GM19397 (cell line): ENCODE results near the gene DIP2A.
"Not testable (repeated sequence)": the region's sequence is repeated elsewhere in the genome, so short reads cannot be mapped to it uniquely, and the experiment has no call there.

Experiments
- ATAC-seq: cut with Tn5 transposase; IDR thresholded peaks from one replicate; pipeline ENCODE4 v1.9.1; 2021; ENCODE audit warnings: mild to moderate bottlenecking, moderate library complexity; ENCODE audit not compliant: unreplicated experiment

The DIP2A gene

DNA sequence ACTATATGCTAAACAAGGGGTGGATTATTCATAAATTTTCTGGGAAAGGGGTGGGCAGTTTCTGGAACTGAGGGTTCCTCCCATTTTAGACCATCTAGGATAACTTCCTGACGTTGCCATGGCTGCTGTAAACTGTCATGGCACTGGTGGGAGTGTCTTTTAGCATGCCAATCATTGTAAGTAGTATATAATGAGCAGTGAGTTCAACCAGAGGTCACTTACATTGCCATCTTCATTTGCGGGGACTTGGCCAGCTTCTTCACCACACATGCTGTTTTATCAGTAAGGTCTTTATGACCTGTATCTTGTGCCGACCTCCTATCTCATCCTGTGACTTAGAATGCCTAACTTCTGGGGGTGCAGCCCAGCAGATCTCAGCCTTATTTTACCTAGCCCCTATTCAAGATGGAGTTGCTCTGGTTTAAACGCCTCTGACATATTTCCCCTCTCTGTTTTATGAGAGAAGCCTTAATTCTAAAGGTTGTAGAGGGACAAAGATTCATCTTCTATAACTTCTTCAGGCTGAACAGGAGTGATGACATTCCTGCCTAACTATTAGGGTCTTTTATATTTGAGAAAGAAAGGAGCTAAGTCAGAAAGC, 60.4 kb downstream of the DIP2A start:
- no peak for ATAC-seq

DNA sequence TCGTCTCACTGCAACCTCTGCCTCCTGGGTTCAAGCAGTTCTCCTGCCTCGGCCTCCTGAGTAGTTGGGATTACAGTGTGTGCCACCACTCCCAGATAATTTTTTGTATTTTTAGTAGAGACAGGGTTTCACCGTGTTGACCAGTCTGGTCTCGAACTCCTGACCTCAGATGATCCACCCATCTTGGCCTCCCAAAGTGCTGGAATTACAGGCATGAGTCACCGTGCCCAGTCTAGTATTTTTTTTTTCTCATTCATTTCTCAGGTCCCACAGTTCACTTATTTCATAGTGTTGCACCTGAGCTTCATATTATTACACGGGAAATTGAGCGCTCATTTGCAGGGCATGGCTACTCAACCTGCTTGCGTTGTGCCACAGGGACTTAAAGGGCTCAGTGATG, 68.7 kb downstream of the DIP2A start:
- not testable (repeated sequence) for ATAC-seq

DNA sequence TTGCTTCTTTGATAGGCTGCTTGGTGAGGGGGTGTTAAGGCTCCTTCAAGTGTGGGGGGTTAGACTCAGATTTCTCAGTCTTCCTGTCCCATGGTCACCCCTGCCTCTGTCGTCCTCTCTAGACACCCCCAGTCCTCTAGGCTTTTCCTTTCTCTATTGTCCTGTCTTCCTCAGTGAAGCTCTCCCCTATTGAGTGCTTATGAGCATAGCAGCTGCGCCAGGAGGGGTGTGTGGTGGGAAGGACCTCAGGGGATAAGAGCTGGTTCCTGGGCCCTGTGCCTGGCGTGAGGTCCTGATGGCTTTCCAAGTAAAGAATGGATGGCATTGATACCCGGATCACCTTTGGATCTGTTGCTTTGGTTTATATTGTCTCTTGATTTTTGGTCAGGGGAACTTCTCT, 69.1 kb downstream of the DIP2A start:
- no peak for ATAC-seq

DNA sequence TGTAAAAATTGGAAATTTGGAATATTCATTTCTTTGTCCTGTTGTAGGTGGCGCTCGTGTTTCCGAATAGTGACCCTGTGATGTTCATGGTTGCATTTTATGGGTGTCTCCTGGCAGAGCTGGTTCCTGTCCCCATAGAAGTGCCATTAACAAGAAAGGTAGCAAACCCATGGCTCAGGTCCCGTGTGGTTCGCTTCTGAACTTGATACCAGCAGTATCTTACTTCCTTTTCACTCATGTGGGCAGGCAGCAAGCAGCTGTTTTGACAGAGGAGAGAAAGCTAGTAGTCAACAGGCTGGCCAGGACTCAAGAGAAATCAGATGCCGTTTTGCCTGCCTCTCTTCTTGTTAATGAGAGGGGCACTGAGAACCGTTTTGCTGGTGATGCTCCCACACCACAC, 73.4 kb downstream of the DIP2A start:
- ATAC-seq, result no peak

DNA sequence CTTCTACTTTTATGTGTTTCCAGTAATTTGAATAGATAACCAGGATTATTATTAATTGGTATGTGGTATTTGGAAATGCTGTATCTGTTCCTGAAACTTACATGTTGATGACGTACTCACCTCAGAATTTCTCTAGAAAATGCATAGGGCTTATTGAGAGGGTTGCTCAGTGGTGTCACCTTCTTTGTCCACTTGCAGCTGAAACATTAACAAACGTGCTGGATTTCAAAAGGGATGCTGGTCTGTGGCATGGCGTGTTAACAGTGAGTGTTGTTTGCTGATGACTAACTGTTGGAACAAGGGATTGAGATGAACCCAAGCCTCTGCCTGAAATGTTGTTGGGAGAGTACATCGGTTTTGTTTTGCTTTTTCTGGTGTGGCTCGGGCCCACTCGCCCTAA, 78.3 kb downstream of the DIP2A start:
- ATAC-seq, result no peak

DNA sequence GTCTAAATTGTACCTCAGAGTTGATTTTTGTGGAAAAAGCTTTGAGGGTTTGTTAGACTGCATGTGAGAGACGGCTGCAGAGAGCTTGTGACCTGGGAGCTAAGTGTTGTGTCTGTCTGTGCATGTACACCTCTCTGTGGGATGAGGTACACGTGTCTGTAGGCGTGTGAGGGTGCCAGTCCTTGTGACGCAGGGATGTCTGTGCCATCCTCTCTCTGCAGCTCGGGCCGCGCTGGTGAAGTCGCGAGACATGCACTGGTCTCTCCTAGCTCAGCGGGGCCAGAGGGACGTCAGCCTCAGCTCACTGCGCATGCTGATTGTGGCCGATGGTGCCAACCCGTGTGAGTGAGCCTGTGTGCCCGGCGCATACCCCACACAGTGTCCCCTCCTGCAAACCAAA, 79.6 kb downstream of the DIP2A start:
- no peak for ATAC-seq

DNA sequence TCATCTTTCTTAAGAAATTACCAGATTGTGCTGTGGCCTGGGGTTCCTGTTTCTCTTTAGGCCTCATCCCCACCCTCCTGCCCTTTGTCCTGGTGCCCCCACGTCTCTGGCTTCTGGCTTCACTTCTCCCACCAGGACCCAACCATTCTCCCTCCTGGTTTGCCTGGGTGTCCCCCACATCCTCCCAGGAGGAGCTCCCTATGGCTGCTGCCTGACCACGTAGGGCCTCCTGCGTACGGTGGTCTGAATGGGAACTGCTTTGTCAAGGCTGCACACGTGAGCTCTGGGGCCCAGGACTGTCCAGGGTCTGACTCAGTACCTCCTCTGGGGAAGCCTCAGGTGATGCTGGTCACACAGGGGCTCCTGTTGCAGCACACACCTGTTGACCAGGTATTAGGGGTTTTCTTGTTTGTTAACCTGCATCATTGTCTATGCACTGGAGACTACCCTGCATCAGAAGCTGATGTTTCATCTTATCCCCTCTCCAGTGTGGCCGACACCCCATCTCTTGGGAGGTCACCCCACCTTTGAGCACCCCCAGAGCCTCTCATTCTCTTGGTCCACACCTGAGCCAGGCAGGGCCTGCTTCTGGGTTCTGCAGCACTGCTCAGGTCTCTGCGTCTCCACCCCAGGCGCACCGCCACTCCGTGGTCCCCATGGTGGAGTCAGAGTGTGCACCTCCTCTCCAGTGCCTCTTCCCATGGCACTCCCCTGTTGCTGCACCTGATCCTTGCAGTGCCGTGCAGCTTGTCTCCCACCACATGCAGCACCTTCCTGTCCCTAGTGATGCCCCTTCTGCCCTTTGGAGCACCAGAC, 80.4 kb downstream of the DIP2A start:
- no peak for ATAC-seq

DNA sequence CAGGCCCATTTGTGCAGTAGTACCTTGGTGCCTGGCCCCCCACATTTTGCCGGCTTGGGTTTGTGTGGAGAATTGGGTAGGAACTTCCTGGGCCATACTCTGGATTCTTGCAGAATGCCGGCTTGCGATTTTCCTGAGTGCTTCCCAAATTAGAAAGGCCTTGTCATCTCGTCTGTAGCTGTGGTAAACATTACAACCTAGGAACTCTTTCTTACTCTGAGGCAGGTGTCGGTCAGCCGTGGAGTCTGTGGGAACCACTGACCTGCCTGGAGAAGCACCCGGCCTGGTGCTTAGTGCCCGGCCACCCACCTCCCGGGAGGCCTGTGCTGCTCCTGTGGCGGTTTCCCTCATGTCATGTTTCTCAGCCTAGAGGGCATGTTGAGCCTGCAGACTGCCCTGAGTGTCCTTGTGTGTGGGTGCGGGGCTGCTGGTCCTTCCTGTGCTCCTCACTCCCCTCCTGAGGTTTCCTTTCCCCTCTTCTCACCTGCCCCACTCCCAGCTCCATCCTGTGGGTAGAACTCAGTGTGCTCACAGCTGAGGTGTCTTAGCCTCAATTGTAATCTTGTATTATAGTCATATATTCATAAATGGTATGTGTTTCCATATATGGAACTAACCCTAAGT, 81.5 kb downstream of the DIP2A start:
- ATAC-seq, result no peak

DNA sequence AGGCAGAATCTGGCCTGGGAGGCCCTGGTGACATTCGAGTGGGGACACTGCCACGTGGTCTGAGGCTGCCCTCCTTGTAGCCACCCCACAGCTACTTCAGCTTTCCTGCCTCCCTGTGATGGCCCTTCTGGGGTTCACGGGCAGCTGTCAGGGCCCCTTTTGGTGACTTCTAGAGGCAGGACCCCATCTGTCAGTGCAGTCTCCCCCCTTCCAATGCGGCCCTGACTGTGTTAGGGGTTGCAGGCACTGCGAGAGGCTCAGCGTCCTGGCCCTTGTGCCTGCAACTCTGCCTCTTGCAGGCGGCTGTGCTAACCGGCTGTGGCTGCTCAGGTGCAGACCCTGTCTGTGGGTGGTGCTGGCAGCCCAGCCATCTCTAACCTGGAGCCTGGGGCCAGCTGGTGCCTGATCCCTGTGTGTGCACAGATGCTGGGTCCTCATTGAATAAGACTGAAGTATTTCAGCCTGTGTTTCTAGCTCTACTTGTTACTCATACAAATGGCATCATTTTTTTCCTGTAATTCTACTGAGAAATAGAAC, 84.0 kb downstream of the DIP2A start:
- ATAC-seq, result no peak

DNA sequence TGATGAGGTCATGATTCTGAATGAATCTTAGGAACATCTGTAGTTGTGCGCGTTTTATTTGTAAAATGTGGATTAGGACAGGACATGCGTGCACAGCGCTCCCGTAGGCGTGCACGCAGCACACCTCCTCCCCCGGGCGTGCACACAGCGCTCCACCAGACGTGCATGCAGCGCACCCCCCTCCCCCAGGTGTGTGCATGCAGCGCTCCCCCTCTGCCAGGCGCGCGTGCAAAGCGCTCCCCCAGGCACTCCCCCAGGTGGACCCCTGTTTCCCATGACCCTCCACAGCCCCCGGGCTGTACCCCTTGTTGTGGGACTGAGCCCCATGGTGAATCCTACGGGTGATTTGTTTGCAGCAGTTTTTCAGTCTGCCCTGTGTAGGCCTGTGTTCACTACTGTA, 84.6 kb downstream of the DIP2A start:
- ATAC-seq, result no peak

DNA sequence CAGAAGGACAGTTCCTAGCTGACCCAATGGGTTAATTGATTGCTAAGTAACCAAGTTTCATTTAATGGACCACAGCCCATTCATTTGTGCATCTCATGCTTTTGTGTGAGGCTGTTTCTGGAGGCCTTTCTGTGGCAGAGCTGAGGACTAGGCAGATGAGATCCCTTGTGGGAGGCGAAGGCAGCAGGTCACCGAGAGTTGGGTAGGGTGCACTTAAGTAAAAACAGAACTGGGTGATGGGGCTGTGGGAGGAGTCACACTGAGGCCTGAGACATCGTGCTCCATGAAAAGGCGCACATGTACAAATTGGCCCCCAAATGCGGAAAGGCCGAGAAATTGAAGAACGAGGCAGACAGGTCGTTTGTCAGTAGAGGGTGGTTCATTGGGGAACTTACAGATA, 85.3 kb downstream of the DIP2A start:
- ATAC-seq, result no peak

DNA sequence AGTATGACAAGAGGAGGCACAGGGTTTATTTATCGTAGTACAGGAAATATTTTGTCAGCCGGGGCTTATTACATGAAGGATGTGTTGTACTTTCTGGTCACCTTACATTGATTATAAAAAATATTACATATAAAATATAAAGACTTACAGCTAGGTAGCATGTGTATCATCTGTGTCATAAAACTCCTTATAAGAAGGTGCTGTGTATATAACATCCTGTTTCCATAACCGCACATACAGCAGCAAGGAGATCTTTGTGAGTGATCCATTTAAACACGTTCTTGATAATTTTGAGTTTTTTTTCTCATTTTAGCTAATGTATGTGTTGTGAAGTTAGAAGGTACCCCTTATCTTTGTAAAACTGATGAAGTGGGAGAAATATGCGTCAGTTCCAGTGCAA, 86.1 kb downstream of the DIP2A start:
- ATAC-seq, result no peak

DNA sequence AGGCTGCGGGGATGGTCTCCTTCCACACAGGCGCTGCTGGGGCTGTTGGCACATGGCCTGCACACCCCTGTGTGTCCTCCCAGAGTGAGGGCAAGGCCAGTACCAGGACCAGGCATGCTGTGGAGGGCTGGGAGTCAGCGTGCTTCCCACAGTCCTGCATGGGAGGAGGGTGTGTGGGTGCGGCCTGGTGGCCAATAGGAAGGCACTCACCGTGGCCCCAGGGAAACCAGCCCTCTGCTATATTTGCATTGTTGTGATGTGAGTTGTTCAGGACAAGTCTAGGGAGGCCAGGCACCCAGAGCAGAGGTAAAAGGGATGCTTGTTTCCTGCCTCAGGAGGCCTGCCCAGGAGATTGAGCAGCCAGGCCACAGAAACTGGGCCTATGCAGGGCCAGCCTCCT, 86.7 kb downstream of the DIP2A start:
- no peak for ATAC-seq

DNA sequence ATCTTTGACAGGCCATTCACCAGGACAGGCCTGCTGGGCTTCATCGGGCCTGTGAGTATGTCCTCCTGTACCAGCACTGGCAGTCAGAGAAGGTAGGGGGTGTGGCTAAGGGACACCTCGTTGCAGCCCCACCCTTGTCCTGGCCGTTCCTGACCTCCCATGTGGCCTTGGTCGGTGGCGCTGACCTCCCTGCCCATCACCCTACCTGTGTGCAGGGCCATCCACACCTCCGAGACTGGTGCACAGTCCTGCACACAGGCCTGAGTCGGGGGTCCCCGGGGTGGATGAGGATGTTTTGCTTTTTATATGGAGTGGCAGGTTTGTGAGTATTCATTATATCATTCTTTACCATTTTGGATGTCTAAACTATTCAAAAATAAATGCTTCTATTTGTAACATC, 87.2 kb downstream of the DIP2A start:
- ATAC-seq, result no peak

DNA sequence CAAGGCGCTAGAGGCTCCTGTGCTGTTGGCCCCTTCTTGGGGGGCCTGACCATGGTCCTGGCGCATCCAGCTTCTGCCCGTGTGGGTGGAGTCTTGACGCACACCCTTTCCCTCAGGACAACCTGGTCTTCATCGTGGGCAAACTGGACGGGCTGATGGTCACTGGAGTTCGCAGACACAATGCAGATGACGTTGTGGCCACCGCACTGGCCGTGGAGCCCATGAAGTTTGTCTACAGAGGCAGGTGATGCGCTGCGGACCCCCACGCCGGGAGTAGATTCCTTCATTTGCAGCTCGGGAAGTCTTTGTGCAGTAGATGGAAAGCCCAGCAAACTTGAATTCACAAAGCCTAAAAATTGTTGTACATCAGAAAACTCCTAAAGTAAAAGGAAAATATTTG, 88.1 kb downstream of the DIP2A start:
- ATAC-seq, result no peak

DNA sequence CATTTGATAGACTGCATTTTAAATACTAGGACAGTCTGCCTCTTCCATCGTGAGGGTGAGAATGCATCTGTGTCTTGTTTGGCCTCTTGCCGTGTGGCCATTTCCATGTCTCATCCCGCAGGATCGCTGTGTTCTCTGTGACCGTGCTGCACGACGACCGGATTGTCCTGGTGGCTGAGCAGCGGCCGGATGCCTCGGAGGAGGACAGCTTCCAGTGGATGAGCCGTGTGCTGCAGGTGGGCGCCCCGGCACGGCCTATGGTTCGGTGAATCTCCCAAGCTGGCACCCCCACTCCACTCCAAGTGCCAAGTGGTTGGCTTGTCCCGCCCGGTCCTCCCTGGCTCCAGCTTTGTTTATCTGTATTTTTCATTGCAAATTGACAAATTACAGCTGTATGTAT, 91.0 kb downstream of the DIP2A start:
- no peak for ATAC-seq

DNA sequence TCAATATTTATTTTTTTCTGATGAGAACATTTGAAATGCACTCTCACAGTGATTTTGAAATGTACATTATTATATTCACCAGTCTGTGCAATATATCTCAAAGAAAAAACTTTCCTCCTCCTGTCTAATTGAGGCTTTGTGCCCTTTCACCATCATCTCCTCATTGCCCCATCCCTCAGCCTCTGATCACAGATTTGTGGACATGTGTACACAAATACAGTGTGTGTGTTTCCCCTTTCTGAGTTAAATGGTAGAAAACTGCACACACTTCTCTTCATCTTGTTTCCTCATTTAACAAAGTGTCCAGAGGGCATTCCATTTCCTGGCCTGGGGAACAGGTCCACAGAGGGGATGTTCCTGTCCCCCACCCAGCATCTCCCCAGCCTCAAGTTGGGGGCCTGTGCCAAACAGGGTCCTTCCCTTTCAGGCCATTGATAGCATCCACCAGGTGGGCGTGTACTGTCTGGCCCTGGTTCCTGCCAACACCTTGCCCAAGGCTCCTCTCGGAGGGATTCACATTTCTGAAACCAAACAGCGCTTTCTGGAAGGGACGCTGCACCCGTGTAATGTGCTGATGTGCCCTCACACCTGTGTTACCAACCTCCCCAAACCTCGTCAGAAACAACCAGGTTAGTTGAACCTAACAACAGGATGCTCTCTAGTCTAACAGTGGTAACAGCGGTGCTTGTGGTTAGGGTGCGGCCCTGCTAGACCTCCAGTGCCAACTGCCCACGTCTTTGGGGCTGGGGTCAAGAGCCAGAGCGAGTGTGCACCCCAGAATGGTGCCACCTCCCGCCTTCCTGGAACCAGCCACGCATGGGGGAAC, 91.6 kb downstream of the DIP2A start:
- no peak for ATAC-seq

DNA sequence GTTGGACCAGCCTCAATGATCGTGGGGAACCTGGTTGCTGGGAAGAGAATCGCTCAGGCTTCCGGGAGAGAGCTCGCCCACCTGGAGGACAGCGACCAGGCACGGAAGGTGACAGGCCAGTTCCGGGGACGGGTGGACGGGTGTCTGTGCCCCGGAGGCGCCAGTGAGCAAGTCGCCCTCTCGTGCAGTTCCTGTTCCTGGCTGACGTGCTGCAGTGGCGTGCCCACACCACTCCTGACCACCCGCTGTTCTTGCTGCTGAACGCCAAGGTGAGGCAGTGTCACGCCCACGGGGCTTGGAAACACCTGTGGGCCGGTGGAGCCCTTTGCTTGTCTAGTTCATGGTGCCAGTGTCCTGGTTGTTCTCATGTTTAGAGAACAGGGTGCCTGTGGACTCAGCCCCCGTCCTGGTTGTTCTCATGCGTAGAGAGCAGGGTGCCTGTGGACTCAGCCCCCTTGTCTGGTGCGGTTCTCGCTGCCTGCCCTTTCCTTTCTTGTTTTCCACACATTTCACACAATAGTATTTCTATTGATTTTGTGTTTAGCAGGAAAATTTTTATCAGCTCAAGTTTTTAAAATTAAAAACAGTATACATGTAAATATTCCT, 93.0 kb downstream of the DIP2A start:
- ATAC-seq, result no peak

DNA sequence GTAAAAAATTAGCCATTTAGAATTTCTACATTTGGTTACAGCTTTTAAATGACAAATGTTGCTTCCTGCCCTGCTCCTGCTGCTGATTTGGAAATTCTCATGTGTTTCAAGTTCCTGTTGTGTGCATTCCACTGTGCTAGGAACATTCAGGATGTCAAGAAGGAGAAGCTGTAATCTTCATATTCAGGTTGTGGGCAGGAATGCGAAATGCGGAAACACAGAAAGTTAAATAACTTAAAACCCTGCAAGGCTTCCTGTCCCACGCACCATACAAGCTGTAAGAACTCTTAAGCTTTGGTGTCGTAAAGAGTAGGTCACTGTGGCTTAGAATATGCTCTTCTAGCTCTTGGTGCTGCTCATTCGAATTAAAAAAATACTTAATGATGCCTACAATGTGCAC, 93.6 kb downstream of the DIP2A start:
- ATAC-seq, result no peak

DNA sequence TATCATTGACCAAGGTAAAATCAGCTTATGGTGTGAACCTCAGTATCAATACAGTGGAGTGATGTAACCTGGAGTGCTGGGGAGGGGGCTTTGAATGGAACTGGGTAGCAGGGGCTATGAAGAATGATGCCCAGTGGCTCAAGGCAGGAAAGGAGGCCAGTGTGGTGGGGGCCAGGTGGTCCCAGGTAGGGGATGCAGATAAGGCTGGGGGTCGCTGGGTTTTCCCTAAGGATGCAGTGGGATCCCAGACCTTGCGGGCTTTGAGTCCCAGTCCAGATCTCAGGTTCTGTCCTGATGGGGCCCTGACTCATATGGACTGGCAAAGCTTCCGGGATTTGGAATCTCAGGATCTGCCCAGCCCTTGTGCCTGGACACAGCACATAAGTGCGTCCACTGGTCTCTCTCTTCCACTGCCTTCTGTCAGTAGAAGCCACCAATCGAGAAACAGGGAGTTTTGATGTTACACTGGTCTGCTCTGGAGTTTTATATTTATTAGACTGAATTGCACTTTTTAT, 94.2 kb downstream of the DIP2A start:
- no peak for ATAC-seq

DNA sequence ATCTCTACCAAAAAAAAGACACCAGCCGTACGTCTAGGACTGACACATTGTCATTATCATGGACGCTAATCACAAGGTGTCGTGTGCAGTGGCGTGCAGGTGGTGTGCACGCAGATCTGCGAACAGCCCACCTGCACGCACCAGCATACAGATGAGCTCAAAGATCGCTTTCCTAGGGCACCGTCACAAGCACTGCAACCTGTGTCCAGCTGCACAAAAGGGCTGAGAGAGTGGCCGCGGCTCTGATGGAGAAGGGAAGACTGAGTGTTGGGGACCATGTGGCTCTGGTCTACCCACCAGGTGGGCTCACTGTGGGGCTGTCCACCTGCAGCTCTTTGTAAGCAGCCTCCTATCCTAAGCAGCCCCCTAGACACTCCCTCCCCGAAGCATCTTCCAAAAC, 95.3 kb downstream of the DIP2A start:
- ATAC-seq, result no peak
